Putamen (tissue), 1 donor: ENCODE data around the gene IMPDH1.
"Not testable (repeated sequence)": the region's sequence is repeated elsewhere in the genome, so short reads cannot be mapped to it uniquely, and the experiment has no call there.

Source experiments
- DNase-seq: peaks from one replicate; pipeline ENCODE4 v3.0.0-alpha.2; 2016; ENCODE audit warnings: low spot score

The IMPDH1 gene

GRCh38 chr7:128409596-128410450 is at the start of gene IMPDH1:
Gene IMPDH1 (minus strand): TSS chr7:128409982. CDS start chr7:128409901, 81 bp downstream.
- peak; percentile 75 for DNase-seq

DNA sequence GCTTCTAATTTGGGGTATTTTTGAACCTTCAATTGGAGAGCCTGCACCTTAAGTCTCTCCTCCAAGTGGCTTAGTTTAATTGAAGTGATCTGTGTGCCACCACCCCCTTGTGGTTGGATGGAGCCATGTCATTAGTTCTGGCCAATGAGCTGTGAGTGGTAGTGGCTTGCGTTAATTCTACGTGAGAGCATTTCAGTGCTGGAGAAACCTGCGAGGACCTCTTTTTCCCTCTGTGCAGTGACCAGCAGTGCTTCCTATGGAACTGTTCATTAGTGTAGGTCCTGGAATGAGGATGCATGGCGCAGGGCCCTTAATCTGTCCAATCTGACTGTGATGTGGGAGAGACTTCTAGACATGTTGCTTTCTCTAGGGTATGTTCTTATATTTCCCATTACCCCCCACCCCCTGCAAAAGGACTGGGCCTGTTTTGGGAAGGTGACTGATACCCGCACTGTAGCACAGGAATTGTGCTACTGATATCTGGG is 49.7 kb upstream of the IMPDH1 start:
- peak; percentile 63 for DNase-seq

DNA sequence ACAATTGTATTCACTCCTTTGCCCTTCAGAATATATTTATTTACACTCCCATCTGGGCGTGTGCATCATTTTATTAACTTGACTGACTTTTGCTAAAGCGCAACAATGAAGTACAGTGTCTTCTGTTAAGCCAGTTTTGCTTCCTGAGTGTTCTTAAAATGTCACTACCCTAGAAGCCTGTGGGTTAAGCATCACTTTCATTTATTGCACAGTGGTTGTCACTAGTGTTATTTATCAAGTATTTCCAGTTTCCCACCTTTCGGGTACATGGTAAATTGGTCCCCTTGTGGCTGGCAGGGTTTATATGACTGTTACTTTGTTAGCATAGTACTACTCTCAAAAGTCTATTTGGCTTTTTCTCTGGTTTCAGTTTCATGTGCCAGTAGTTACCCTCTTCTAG is 49.2 kb upstream of the IMPDH1 start:
- DNase-seq, result no peak

GRCh38 chr7:128457385-128457784 is 47.6 kb upstream of the IMPDH1 start:
- not testable (repeated sequence) for DNase-seq

DNA sequence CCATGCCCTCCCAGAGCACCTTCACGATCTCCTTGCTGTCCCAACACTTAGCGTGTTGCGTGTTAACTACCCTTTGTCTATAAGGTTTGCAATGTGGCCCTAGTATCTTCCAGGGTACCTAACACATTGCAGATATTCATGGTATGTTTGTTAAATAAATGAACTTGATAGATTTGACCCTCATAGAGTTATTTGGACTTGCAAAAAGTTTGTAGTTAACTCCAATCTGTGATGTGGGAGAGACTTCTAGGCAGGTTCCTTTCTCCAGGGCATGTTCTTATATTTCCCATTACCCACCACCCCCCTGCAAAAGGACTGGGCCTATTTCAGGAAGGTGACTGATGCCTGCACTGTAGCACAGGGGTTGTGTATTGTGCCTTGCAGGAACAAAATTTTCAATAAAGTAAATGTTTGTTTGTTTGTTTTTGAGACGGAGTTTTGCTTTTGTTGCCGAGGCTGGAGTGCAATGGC is 46.5 kb upstream of the IMPDH1 start:
- no peak for DNase-seq

- DNase-seq, result peak; percentile 91
These were observed 45.9 kb upstream of the IMPDH1 start, which contains the start of gene HILPDA for GRCh38 chr7:128455543-128456254. Gene HILPDA (plus strand): TSS chr7:128455878. CDS start chr7:128457269, 1,391 bp downstream.

- DNase-seq, result no peak
These were observed 45.2 kb upstream of the IMPDH1 start for GRCh38 chr7:128454808-128455542.

DNA sequence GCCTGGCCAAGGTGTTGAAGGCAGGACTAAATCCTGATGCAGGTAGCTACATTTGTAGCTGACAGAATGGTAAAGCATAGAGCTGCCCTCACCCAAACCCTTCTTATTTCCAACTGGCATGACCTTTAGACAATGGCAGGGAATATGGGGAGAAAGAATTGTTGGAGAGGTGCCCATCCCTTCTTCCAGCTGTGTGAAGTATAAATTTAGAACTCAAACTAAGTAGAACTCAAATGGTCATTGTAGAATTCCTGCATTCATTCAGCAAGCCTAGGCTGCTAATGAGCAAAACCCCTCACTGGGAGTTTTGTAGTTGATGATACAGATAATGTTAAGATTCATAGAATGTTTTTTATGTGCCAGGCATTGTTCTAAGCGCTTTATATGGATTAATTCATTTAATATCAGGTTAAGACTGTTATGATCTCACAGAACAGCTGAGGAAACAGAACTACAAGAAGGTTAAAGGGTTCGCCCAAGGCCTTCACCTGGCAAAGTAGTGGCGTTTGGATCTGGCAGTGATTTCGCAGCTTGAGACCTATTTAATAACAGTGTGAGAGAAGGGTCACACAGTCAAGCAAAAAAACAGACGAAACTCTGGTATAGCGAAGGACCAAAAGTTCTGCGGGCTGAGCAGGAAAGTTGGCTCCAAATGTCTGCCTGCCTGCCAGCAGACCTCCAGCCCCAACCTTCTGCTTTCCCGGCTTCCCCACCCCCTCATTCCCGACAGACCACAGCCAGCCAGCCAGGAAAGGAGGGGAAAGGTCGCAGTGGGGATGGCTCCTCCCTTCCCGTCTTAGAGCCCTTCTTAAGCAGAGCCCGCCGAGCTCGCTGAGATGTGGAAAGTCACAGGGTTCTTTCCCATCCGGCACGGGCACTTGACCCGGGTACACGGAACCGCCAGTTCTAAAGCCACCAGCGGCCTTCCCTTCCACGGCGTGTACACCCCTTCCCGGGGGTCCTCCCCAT is 44.3 kb upstream of the IMPDH1 start:
- peak; percentile 64 for DNase-seq

- DNase-seq, result no peak
These were observed 42.8 kb upstream of the IMPDH1 start for GRCh38 chr7:128452552-128452951.

- no peak for DNase-seq
These were observed 41.1 kb upstream of the IMPDH1 start for GRCh38 chr7:128450913-128451312.

- DNase-seq, result no peak
These were observed 40.6 kb upstream of the IMPDH1 start for GRCh38 chr7:128450409-128450808.

GRCh38 chr7:128448751-128449302 is 39.0 kb upstream of the IMPDH1 start:
- DNase-seq, result no peak

GRCh38 chr7:128447941-128448564 is 38.3 kb upstream of the IMPDH1 start:
- DNase-seq, result no peak

DNA sequence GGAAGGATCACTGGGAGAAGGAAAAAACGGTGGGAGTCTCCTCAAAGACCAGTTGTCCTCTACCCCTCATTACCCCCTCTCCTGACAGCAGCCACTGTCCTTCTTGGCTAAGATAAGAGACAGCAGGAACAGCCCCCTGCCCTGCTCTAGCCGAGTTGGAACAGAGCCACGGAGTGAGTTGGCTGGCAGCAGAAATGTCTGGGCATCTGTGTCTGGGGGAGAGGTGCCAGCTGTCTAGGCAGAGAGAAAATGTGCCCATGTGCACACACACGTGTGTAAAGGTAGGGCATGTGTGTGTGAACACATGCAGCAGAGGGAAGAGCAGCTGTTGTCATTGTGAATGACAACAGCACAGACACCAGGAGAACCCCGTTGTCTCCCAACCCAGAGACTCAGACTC is 36.5 kb upstream of the IMPDH1 start:
- DNase-seq, result no peak

- no peak for DNase-seq
These were observed 34.2 kb upstream of the IMPDH1 start for GRCh38 chr7:128443831-128444600.

DNA sequence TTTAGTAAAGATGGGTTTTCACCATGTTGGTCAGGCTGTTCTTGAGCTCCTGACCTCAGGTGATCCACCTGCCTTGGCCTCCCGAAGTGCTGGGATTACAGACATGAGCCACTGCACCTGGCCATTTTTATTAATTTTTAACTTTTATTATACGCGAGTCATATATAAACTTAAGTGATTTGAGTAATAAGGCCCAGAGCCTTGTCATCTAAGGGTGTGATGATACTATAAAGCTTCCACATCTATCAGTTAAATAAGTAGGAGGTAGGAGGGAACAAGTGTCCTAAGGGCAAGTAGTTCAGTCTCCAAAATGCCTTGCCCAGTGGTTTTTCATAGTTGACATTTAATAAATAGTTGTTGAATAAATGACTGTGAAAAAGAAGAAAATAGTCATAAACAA is 32.6 kb upstream of the IMPDH1 start:
- no peak for DNase-seq

- DNase-seq, result no peak
These were observed 27.9 kb upstream of the IMPDH1 start for GRCh38 chr7:128437426-128438332.

DNA sequence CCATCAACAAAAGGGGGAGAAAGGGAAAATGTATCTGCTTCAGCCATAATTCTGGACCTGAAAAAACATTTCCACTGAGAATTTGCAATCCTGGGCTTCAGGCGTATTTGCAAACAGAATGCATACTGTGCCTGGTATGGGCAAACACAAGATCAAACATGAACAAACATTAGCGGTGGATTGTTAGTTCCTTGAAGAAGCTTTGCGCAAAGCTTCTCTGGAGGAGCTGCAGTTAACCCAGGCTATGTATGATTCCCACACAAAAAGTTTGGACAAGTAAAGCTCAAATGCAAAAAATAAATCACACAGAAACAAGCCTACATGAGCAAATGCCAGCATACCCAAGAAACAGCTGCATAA is 25.5 kb upstream of the IMPDH1 start:
- DNase-seq, result no peak
